ENCODE measurements around the gene ALPL.

The ALPL gene

DNA sequence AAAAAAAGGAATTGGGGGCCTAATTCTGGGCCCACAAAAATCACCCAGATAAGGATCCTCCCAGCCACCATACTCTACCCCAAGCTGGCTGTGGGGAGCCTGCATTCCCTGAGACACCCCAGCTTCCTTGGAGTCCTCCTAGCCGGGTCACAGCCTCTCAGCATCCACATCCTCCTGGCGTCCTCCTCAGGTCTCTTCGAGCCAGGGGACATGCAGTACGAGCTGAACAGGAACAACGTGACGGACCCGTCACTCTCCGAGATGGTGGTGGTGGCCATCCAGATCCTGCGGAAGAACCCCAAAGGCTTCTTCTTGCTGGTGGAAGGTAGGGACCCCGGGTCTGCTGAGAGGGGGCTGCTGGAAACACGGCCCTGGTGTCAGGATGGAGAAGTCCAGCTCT, 64.3 kb downstream of the ALPL start:
- ChIA-PET POLR2A (no interaction called here), CTCF (interaction anchor here (0.9 to 1.3 kb wide), 3 partner anchors 9 to 342 kb away, joined by 3 read pairs; no protein-coding TSS in a partner anchor)
- TF ChIP-seq, protein P1, sequence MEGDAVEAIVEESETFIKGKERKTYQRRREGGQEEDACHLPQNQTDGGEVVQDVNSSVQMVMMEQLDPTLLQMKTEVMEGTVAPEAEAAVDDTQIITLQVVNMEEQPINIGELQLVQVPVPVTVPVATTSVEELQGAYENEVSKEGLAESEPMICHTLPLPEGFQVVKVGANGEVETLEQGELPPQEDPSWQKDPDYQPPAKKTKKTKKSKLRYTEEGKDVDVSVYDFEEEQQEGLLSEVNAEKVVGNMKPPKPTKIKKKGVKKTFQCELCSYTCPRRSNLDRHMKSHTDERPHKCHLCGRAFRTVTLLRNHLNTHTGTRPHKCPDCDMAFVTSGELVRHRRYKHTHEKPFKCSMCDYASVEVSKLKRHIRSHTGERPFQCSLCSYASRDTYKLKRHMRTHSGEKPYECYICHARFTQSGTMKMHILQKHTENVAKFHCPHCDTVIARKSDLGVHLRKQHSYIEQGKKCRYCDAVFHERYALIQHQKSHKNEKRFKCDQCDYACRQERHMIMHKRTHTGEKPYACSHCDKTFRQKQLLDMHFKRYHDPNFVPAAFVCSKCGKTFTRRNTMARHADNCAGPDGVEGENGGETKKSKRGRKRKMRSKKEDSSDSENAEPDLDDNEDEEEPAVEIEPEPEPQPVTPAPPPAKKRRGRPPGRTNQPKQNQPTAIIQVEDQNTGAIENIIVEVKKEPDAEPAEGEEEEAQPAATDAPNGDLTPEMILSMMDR (IDR thresholded peaks at IDR 0.05; ENCODE audit: control extremely low read depth, extremely low read depth, low read depth, missing control alignments), result no peak
- no peak for DNase-seq (ENCODE audit: extremely low spot score)

DNA sequence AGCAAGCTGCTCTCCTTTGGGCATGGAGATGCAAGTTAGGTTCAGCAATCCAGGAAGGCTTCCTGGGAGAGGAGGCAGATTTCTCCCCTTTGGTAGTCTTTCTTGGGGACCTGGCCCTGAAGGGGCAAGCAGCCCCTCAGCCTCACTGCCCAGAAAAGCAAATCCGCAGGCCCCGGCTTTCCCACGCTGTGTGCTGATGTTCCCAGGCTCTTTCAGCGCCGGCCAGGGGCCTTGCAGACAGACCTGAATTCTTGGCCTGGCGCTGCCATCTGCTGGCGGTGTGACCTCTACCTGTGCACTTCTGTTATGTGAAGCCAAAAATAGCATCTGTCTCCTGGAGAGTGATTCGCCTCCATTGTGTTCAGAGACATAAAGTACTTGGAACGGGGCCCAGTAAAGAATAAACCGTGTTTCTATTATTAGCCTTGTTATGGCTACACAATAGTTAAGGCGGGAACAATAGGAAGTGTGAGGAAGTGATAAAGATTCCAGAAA, 64.8 kb downstream of the ALPL start:
- CTCF ChIA-PET, result interaction anchor here (0.9 to 1.3 kb wide), 2 partner anchors 9 to 342 kb away, joined by 3 read pairs; no protein-coding TSS in a partner anchor

DNA sequence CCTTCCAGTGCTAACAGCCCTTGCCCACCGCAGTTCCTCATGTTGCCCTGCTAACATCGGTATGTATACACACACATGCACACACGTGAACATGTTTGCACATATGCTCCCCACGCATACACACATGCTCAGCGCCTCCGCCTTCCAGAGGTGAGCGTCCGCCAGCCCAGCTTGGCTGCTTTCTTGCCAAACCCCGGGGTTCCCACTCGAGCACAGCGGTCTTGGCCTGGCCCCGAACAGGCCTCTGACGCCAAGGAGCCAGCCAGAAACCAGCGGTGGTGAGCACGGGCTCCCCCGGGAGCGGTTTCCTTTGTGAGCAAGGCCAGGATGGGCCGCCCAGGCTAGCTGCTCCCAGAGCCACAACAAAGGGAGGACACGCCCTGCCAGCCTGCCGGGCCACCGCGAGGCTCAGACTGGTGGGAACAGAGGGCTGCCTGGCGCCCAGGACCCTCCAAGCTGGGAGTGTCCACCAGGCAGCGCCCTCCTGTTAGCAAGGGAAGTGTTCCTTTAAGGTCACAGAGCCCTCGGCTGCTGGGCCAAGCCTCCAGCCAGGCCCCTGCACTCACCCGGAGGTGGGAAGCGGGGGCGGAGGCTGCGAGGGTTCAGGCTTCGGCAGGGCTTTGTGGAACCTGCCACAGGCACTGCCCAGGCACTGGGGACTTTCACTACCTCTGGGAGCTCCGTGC, 65.4 kb downstream of the ALPL start:
- DNase-seq (ENCODE audit: extremely low spot score), result no peak
- TF ChIP-seq, protein P1 (IDR thresholded peaks at IDR 0.05; ENCODE audit: control extremely low read depth, extremely low read depth, low read depth, missing control alignments), result no peak
- POLR2A ChIA-PET, result no interaction called here
- CTCF ChIA-PET, result no interaction called here

More for the DNA sequence above, 64.8 kb downstream of the ALPL start:
- TF ChIP-seq, protein P1 (IDR thresholded peaks at IDR 0.05; ENCODE audit: control extremely low read depth, extremely low read depth, low read depth, missing control alignments), result peak; percentile 26
- DNase-seq (ENCODE audit: extremely low spot score), result peak; percentile 47
- POLR2A ChIA-PET, result no interaction called here

DNA sequence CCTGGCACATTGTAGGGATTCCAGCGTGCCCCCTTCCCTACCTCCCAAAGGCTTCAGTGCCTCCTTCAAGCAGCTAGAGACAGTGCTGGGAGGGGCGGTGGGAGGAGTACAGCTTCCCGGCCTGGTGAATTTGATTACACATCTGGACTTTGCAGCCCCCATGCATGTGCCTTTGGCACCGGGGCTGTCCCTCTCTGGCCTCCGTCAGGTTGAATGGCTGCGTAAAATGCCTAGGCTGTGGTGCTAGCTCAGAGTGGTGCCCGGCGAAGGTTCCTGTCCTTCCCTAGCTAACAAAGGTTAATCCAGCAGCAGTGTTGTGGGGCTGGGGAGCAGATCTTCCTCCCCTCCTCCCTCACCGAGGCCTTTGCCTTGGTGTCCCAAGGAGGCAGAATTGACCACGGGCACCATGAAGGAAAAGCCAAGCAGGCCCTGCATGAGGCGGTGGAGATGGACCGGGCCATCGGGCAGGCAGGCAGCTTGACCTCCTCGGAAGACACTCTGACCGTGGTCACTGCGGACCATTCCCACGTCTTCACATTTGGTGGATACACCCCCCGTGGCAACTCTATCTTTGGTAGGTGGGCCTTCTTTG, 66.2 kb downstream of the ALPL start:
- POLR2A ChIA-PET, result no interaction called here
- CTCF ChIA-PET, result no interaction called here
- TF ChIP-seq, protein P1 (IDR thresholded peaks at IDR 0.05; ENCODE audit: control extremely low read depth, extremely low read depth, low read depth, missing control alignments), result no peak
- DNase-seq (ENCODE audit: extremely low spot score), result no peak

DNA sequence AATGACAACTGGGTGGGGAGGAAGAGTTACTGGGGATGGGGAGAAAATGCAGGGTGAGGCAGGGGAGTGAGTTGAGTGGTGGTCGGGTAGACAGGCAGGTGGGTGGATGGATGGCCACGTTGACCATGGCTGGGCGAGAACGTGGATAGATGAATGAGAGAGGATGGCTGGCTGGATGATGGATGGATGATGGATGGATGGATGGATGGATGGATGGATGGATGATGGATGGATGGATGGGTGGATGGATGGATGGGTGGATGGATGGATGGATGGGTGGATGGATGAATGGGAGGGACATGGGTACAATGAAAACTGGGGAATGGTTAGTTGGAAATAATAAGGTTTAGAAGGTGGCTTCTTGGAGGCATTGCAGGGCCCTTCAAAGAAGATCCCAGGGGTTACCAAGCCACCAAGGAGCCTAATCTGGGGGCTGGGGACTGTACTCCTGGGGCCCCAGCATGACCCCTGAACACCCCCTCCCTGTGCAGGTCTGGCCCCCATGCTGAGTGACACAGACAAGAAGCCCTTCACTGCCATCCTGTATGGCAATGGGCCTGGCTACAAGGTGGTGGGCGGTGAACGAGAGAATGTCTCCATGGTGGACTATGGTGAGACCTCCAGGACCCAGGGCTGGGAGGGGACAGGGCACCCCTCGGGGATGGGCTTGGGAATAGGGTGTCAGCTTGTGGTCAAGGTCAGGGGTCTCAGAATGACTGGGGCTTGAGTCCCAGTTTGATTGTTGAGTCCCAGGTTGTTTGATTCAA, 67.0 kb downstream of the ALPL start:
- DNase-seq (ENCODE audit: extremely low spot score), result no peak
- TF ChIP-seq, protein P1 (IDR thresholded peaks at IDR 0.05; ENCODE audit: control extremely low read depth, extremely low read depth, low read depth, missing control alignments), result no peak
- ChIA-PET CTCF (no interaction called here), POLR2A (no interaction called here)

DNA sequence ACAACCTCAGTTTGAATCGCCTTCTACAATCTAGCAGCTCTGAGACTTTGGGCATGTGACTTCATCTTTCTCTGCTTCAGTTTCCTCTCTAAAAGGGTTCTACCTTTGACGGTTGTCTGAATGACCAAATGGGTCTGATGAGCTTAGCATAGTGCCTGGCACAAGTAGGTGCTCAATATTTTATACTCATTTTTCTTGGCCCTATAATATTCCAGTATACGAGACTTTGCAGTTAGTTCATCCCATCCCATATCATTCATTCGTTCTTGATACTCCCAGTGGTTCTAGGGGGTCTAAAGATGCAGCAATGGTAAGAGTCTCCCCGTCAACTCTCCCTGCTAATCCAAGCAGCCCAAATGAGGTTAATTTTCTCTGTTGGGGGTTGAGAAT, 67.6 kb downstream of the ALPL start:
- POLR2A ChIA-PET, result no interaction called here
- no peak for DNase-seq (ENCODE audit: extremely low spot score)
- CTCF ChIA-PET, result no interaction called here
- TF ChIP-seq, protein P1 (IDR thresholded peaks at IDR 0.05; ENCODE audit: control extremely low read depth, extremely low read depth, low read depth, missing control alignments), result no peak

Data from GM10248 (cell line).